Measurements from ENCODE around the gene ABCA7. TPM values are rescaled to one million over a fixed set of nuclear protein-coding genes. Genes with fewer than 3 reads are reported as not detected.

Gene ABCA7
- total RNA-seq, 1 experiment from 2014 or later, result 5.1 TPM

- DNase-seq (ENCODE audit: low spot score), result no peak
Measured at GRCh38 chr19:1004204-1004802, 35.6 kb upstream of the ABCA7 start.

DNA sequence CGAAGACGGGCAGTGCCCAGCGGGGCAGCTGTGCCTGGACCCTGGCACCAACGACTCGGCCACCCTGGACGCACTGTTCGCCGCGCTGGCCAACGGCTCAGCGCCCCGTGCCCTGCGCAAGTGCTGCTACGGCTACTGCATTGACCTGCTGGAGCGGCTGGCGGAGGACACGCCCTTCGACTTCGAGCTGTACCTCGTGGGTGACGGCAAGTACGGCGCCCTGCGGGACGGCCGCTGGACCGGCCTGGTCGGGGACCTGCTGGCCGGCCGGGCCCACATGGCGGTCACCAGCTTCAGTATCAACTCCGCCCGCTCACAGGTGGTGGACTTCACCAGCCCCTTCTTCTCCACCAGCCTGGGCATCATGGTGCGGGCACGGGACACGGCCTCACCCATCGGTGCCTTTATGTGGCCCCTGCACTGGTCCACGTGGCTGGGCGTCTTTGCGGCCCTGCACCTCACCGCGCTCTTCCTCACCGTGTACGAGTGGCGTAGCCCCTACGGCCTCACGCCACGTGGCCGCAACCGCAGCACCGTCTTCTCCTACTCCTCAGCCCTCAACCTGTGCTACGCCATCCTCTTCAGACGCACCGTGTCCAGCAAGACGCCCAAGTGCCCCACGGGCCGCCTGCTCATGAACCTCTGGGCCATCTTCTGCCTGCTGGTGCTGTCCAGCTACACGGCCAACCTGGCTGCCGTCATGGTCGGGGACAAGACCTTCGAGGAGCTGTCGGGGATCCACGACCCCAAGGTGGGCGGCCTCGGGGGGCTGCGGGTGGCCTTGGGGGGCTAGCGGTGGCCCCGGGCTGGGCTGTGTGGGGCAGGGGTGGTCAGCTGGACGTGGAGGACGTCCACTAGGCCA, 34.9 kb upstream of the ABCA7 start:
- DNase-seq (ENCODE audit: low spot score), result no peak

- no peak for DNase-seq (ENCODE audit: low spot score)
Measured at GRCh38 chr19:1006711-1007398, 33.1 kb upstream of the ABCA7 start.

DNA sequence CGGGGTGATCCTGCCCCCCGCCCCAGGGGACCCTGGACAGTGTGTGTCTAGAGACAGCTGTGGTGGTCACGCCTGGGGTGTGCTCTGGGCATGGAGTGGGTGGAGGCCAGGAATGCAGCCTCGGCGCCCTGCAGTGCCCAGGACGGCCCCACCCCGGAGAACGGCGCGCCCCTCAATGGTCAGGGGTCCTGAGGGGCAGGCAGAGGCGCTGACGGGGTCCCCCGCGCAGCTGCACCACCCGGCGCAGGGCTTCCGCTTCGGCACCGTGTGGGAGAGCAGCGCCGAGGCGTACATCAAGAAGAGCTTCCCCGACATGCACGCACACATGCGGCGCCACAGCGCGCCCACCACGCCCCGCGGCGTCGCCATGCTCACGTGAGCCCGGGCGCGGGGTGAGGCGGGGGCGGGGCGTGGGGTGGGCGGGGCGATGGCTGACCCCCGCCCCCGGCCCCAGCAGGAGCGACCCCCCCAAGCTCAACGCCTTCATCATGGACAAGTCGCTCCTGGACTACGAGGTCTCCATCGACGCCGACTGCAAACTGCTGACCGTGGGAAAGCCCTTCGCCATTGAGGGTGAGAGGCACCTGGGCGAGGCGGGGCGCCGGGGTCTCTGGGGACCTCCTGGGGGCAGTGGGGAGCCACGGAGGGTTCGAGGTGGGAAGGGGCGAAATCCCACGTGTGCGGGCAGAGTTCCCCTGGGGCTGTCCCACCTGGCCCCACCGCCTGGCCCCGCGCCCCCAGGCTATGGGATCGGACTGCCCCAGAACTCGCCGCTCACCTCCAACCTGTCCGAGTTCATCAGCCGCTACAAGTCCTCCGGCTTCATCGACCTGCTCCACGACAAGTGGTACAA, 32.3 kb upstream of the ABCA7 start:
- no peak for DNase-seq (ENCODE audit: low spot score)

GRCh38 chr19:1008268-1009040, 31.5 kb upstream of the ABCA7 start:
- no peak for DNase-seq (ENCODE audit: low spot score)

- no peak for DNase-seq (ENCODE audit: low spot score)
Measured at GRCh38 chr19:1009041-1009980, 30.6 kb upstream of the ABCA7 start.

GRCh38 chr19:1009981-1010538, 29.8 kb upstream of the ABCA7 start:
- no peak for DNase-seq (ENCODE audit: low spot score)

GRCh38 chr19:1010586-1011510, 29.1 kb upstream of the ABCA7 start:
- no peak for DNase-seq (ENCODE audit: low spot score)

DNA sequence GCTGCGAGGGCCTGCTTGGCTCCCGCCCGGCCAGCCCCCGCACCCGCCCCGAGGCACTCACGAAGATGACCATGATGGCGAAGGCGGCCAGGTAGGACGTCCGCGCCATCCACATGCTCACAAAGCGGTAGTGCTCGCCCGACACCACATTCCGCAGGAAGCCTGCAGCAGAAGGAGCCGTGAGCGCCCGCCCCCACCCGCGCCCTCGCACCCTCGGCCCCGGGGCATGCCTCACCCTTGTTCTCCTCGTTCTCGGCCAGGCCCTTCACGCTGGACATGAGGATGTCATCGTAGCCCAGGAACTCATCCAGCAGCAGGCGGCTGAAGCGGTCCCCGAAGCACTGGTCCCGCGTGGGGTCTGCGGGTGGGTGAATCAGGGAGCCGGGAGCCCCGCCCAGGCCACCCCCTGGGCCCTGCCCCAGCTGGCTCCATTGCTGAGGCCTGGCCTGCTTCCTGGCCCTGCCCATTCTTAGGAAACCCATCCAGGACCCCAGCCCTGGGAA, 28.0 kb upstream of the ABCA7 start:
- DNase-seq (ENCODE audit: low spot score), result no peak

- DNase-seq (ENCODE audit: low spot score), result no peak
Measured at GRCh38 chr19:1012334-1012733, 27.6 kb upstream of the ABCA7 start.

- no peak for DNase-seq (ENCODE audit: low spot score)
Measured at GRCh38 chr19:1013218-1013617, 26.7 kb upstream of the ABCA7 start.

DNA sequence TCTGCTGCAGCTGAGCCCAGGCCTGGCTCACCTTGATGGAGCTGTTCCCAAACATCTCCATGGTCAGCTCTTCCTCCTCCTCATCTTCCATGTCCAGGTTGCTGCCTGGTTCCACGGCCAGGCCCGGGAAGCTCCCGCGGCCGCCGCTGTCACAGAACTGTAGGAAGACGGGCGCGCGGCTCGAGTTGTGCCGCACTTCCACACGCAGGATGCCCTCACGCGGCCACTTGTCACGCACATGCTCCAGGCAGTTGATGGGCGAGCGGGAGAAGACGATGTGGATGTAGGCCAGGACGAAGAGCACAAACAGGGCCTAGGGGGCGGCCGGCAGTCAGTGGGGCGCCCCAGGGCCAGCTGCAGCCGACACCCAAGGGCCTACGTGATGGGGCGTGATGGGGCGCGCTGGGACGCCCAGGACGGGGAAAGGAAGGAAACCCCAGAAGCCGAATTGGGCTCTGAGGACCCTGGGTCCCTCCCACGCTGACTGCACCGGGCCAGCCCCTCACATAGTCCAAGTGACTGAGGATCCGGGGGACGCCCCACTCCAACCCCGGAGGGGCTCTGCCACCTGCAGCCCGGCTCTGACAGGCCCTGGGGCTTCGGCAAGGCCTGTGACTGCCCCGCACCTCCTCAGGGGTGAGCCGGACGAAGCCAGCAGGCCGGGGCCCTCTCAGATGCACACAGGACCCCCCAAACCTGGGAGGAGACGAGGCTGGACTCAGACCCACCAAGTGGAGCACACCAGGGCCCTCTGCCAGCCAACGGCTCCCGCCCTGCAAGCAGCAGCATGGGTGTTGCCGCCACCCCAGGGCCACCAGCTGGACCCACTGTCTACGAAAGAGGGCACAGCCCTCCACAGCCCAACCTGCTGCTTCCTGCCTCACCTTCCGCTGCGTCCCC, 25.5 kb upstream of the ABCA7 start:
- DNase-seq (ENCODE audit: low spot score), result no peak

GRCh38 chr19:1015061-1015781, 24.7 kb upstream of the ABCA7 start:
- no peak for DNase-seq (ENCODE audit: low spot score)

DNA sequence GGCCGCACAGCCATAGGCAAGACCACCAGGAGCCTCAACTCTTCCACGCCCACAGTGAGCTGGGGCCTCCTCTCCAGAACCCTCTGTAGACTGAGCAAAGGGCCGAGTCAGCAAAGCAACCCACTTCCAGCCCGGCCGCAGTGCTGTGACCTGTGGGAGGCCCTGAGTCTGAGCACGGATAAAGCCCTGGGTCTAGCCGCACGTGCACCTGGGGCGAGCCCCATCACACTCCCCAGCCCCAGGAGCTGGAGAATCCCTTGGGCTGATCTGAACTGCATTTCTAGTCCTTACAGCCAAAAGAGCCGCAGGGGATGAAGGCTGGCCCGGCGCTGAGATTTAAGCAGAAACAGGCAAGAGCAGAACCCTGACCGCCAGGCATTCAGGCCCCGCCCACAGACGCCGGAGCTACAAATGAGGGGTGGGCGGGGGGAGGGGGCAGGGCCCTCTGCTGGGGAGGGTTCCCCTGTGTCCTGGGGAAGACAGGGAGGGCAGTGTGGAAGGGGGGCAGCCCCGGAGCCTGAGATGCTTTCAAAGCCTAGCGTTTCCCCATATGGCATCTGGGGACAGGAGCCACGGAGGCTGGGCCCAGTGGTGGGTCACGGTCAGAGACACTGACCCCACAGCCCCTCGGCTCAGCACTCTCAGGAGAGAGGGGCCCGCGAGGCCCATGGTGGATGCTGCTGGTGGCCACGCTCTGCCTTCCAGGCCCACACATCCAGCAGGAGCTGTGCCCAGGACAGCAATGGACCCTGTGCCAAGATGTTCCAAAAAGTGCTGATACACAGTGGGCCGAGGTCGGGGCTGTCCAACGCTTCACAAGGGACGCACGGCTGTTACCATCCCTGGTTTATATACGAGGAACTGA, 23.9 kb upstream of the ABCA7 start:
- DNase-seq (ENCODE audit: low spot score), result no peak

DNA sequence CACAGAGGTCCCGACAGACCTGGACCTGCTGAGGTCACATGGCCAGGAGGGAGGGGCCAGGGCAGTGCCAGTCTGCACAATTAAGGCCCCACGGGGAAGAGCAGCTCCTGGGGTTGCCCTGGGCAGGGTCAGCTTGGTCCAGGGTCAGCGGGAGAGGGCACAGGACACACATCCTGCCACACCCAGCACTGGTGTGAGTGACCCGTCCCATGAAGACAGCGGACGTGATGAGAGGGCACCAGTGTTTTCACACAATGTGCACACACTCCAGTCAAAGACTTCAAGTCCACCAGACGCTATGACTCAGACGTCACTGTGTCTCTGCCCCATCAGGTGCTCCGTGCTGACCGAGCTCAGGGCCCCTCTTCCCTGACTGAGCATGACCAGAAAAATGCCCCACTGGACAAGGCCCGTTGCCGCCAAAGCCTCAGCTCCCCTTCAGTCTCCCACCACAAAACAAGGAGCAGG, 23.2 kb upstream of the ABCA7 start:
- DNase-seq (ENCODE audit: low spot score), result peak; percentile 90
